B cell (primary cell): ENCODE measurements around the gene GPRC5B. TPM values are rescaled to one million over a fixed set of nuclear protein-coding genes. Genes with fewer than 3 reads are reported as not detected.
A peak's percentile ranks its signal among the peaks of the same experiment; 100 is the strongest.

Source experiments
- ATAC-seq: fragments of 200-7000 bp; cut with Tn5 transposase; one replicate; pipeline ENCODE4 v1.10.0; 2021; ENCODE audit warnings: low read depth, mild to moderate bottlenecking, moderate number of reproducible peaks, moderate library complexity
- CTCF ChIA-PET: fragments of 350-600 bp; sonication (Branson Sonifier 250); formaldehyde crosslinking; loops from one replicate; lab custom pipeline; 2021; ENCODE audit warnings: antibody characterized with exemption, inconsistent platforms; lab: Charles Lee
- POLR2A ChIA-PET: fragments of 350-600 bp; sonication (Branson Sonifier 250); formaldehyde crosslinking; loops from one replicate; lab custom pipeline; 2021; ENCODE audit warnings: antibody characterized with exemption; lab: Charles Lee
- DNase-seq: peaks from one replicate; pipeline ENCODE4 v3.0.0; 2013
- H2AFZ ChIP-seq: 2 replicates; pipeline ENCODE4 v1.6.1; 2012; ENCODE audit warnings: mild to moderate bottlenecking, low read depth, low read length; ENCODE audit not compliant: insufficient read depth, poor library complexity, severe bottlenecking
- H3K27ac ChIP-seq, 2 donors: 1 replicate in 1 of 2; 2 replicates in 1 of 2; pipeline ENCODE4 v1.5.1; 2012 to 2013; ENCODE audit warnings: low read length in 2 of 2, mild to moderate bottlenecking in 2 of 2, moderate library complexity in 1 of 2
- H3K27me3 ChIP-seq, 4 experiments: fragments of 200-600 bp in 1 of 4; sonication (generic) in 1 of 4; replicated peaks in 1 of 4; 1 replicate in 2 of 4; 2 replicates in 2 of 4; pipeline versions ENCODE4 v1.6.1 to v1.7.0; 2013 to 2016; ENCODE audit warnings: low read length in 3 of 4, mild to moderate bottlenecking in 2 of 4, mixed read lengths in 1 of 4, moderate library complexity in 1 of 4; ENCODE audit not compliant: insufficient read depth in 4 of 4, control insufficient read depth in 3 of 4; ENCODE audit errors: control extremely low read depth in 1 of 4
- H3K36me3 ChIP-seq, 2 experiments: replicated peaks in 1 of 2; 1 replicate in 1 of 2; 2 replicates in 1 of 2; pipeline versions ENCODE4 v1.6.1 to v1.7.1; 2013; ENCODE audit warnings: low read length in 1 of 2; ENCODE audit not compliant: insufficient read depth in 2 of 2, control insufficient read depth in 1 of 2; ENCODE audit errors: control extremely low read depth in 1 of 2, extremely low read depth in 1 of 2
- H3K4me1 ChIP-seq, 2 donors: fragments of 200-600 bp in 1 of 2; sonication (generic) in 1 of 2; 1 replicate in 1 of 2; 2 replicates in 1 of 2; pipeline versions ENCODE4 v1.5.1 to v1.6.1; 2013 to 2017; ENCODE audit warnings: low read length in 2 of 2; ENCODE audit not compliant: control insufficient read depth in 2 of 2, insufficient read depth in 2 of 2
- H3K4me2 ChIP-seq: replicated peaks from 2 replicates; pipeline ENCODE3; 2012; ENCODE audit warnings: mild to moderate bottlenecking, low read depth, low read length; ENCODE audit not compliant: poor library complexity, severe bottlenecking
- H3K4me3 ChIP-seq, 5 experiments: fragments of 200-600 bp in 1 of 5; sonication (generic) in 1 of 5; 1 replicate in 3 of 5; 2 replicates in 2 of 5; pipeline versions ENCODE4 v1.5.1 to v1.7.0; 2011 to 2016; ENCODE audit warnings: low read length in 4 of 5, mild to moderate bottlenecking in 4 of 5, low read depth in 2 of 5, control low read depth in 1 of 5, moderate library complexity in 1 of 5; ENCODE audit not compliant: insufficient read depth in 1 of 5; ENCODE audit errors: control extremely low read depth in 1 of 5, extremely low read depth in 1 of 5
- H3K79me2 ChIP-seq: fragments of 200-600 bp; sonication (generic); one replicate; pipeline ENCODE4 v1.6.0; 2016; ENCODE audit warnings: low read length; ENCODE audit not compliant: control insufficient read depth, insufficient read depth
- H3K9ac ChIP-seq: fragments of 200-600 bp; sonication (generic); 2 replicates; pipeline ENCODE4 v1.6.1; 2017; ENCODE audit warnings: mild to moderate bottlenecking, low read length, moderate library complexity
- H3K9me3 ChIP-seq, 3 donors: one replicate each; pipeline versions ENCODE4 v1.6.1 to v1.7.1; 2013; ENCODE audit warnings: low read length in 2 of 3; ENCODE audit not compliant: control insufficient read depth in 2 of 3, insufficient read depth in 1 of 3; ENCODE audit errors: control extremely low read depth in 1 of 3
- H4K20me1 ChIP-seq: 2 replicates; pipeline ENCODE4 v1.6.0; 2012; ENCODE audit warnings: mild to moderate bottlenecking, low read length; ENCODE audit not compliant: insufficient read depth, control insufficient read depth, poor library complexity, severe bottlenecking
- H3K27ac Mint-ChIP-seq: one replicate; pipeline ENCODE4 v1.8.0; 2021; ENCODE audit warnings: mixed read lengths
- H3K27me3 Mint-ChIP-seq: one replicate; pipeline ENCODE4 v1.8.0; 2021; ENCODE audit warnings: mixed read lengths
- H3K4me1 Mint-ChIP-seq: one replicate; pipeline ENCODE4 v1.8.0; 2021; ENCODE audit warnings: mixed read lengths
- H3K4me3 Mint-ChIP-seq: one replicate; pipeline ENCODE4 v1.8.0; 2021; ENCODE audit warnings: mixed read lengths
- H3K9me3 Mint-ChIP-seq: one replicate; pipeline ENCODE4 v1.8.0; 2022; ENCODE audit warnings: mixed read lengths; ENCODE audit not compliant: insufficient read depth
- EZH2 ChIP-seq: IDR thresholded peaks from 2 replicates; pipeline ENCODE4 v1.6.1; 2012; ENCODE audit warnings: borderline replicate concordance, low read depth, mild to moderate bottlenecking, moderate library complexity, low read length; ENCODE audit not compliant: insufficient read depth, poor library complexity, severe bottlenecking
- WGBS: methylation state at CpG from one replicate; pipeline ENCODE4 v1.1.5; 2013; ENCODE audit warnings: missing lambda C conversion rate; ENCODE audit not compliant: insufficient coverage; 5-methylcytosine and 5-hydroxymethylcytosine counted together
- intact Hi-C: fragments of 100-400 bp; cut with micrococcal nuclease; formaldehyde crosslinking; loops from one replicate; pipeline ENCODE4 v1.10.0; 2022
- polyA plus RNA-seq: library from polyadenylated mRNA; depleted of rRNA; stranded (reverse); fragments of >200 nt; gene quantifications from 2 replicates; pipeline ENCODE4 v1.2.3, GENCODE V29; 2012
- total RNA-seq, 2 donors: library from RNA; stranded (reverse); fragments of 120-200 nt in 1 of 2; gene quantifications; 1 replicate in 1 of 2; 2 replicates in 1 of 2; pipeline versions ENCODE4 v1.2.3 to v1.2.4, GENCODE V29; 2013 to 2022
- TF ChIP-seq, protein P1 (sequence below): fragments of 200-600 bp; IDR thresholded peaks from one replicate; pipeline ENCODE4 v1.8.0; 2022; ENCODE audit warnings: antibody characterized with exemption, mild to moderate bottlenecking

The GPRC5B gene
- total and polyA plus RNA-seq, 2 donors (not counting 1 experiment from before 2014, with no cell fraction given), result not detected

GRCh38 chr16:19830902-19831560 lies 53.6 kb downstream of the GPRC5B start:
- Histone ChIP-seq H3K4me3 (no peak overlapping the region), H3K9me3 (no peaks in the 10 kb centered on the region), H3K79me2 (no peaks in the 10 kb centered on the region), H3K36me3 (no peaks in the 10 kb centered on the region), H3K4me1 (peaks cover 0 to 5% of the 10 kb centered on the region in 2 donors), H3K27ac (no peak overlapping the region), H3K9ac (no peak overlapping the region), H4K20me1 (no peaks in the 10 kb centered on the region), H3K27me3 (no peaks in the 10 kb centered on the region), H3K4me2 (no peak overlapping the region), H2AFZ (peak overlapping the region; percentile 49)
- no peak overlapping the region for H3K4me3 Mint-ChIP-seq
- no peaks in the 10 kb centered on the region for H3K27me3 Mint-ChIP-seq
- intact Hi-C loops, result no loop called here
- DNase-seq (no peak), ATAC-seq (no peak)
- 56% methylated on average over 2 of the region's 5 CpGs for WGBS
- H3K27ac Mint-ChIP-seq, result no peak overlapping the region
- H3K4me1 Mint-ChIP-seq, result peaks cover 3% of the 10 kb centered on the region
- no peaks in the 10 kb centered on the region for H3K9me3 Mint-ChIP-seq
- POLR2A ChIA-PET, result no interaction called here
- CTCF ChIA-PET, result interaction anchor here (0.6 kb wide), 1 partner anchor 33 kb away, joined by 6 read pairs; no protein-coding TSS in a partner anchor
- no peak for TF ChIP-seq EZH2
- TF ChIP-seq, protein P1, sequence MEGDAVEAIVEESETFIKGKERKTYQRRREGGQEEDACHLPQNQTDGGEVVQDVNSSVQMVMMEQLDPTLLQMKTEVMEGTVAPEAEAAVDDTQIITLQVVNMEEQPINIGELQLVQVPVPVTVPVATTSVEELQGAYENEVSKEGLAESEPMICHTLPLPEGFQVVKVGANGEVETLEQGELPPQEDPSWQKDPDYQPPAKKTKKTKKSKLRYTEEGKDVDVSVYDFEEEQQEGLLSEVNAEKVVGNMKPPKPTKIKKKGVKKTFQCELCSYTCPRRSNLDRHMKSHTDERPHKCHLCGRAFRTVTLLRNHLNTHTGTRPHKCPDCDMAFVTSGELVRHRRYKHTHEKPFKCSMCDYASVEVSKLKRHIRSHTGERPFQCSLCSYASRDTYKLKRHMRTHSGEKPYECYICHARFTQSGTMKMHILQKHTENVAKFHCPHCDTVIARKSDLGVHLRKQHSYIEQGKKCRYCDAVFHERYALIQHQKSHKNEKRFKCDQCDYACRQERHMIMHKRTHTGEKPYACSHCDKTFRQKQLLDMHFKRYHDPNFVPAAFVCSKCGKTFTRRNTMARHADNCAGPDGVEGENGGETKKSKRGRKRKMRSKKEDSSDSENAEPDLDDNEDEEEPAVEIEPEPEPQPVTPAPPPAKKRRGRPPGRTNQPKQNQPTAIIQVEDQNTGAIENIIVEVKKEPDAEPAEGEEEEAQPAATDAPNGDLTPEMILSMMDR, result no peak

- no peak for ATAC-seq
- H2AFZ ChIP-seq, result no peak overlapping the region
- Mint-ChIP-seq H3K4me3 (no peak overlapping the region), H3K9me3 (no peaks in the 10 kb centered on the region), H3K4me1 (peaks cover 3% of the 10 kb centered on the region), H3K27me3 (no peaks in the 10 kb centered on the region), H3K27ac (no peak overlapping the region)
- no peaks in the 10 kb centered on the region for H3K79me2 ChIP-seq
- CTCF ChIA-PET, result interaction anchor here (0.6 kb wide), 1 partner anchor 34 kb away, joined by 6 read pairs; no protein-coding TSS in a partner anchor
- no peaks in the 10 kb centered on the region for H3K9me3 ChIP-seq
- no peak for DNase-seq
- 96% methylated on average over 7 of the region's 9 CpGs for WGBS
- H3K4me3 ChIP-seq, result no peak overlapping the region
- POLR2A ChIA-PET, result no interaction called here
- no peak overlapping the region for H3K4me2 ChIP-seq
- H4K20me1 ChIP-seq, result no peaks in the 10 kb centered on the region
- no peaks in the 10 kb centered on the region for H3K27me3 ChIP-seq
- no peaks in the 10 kb centered on the region for H3K36me3 ChIP-seq
- intact Hi-C loops, result no loop called here
- no peak overlapping the region for H3K27ac ChIP-seq
- H3K9ac ChIP-seq, result no peak overlapping the region
- TF ChIP-seq, protein P1, result no peak
- TF ChIP-seq EZH2, result no peak
- H3K4me1 ChIP-seq, result peaks cover 0 to 5% of the 10 kb centered on the region in 2 donors
These were observed 54.6 kb downstream of the GPRC5B start for GRCh38 chr16:19829844-19830692.
